HG03064 (cell line): ENCODE measurements around the gene WWOX.

ENCODE experiments used
- ATAC-seq: cut with Tn5 transposase; IDR thresholded peaks from one replicate; pipeline ENCODE4 v1.9.1; 2021; ENCODE audit warnings: low read depth; ENCODE audit not compliant: unreplicated experiment

WWOX gene

DNA sequence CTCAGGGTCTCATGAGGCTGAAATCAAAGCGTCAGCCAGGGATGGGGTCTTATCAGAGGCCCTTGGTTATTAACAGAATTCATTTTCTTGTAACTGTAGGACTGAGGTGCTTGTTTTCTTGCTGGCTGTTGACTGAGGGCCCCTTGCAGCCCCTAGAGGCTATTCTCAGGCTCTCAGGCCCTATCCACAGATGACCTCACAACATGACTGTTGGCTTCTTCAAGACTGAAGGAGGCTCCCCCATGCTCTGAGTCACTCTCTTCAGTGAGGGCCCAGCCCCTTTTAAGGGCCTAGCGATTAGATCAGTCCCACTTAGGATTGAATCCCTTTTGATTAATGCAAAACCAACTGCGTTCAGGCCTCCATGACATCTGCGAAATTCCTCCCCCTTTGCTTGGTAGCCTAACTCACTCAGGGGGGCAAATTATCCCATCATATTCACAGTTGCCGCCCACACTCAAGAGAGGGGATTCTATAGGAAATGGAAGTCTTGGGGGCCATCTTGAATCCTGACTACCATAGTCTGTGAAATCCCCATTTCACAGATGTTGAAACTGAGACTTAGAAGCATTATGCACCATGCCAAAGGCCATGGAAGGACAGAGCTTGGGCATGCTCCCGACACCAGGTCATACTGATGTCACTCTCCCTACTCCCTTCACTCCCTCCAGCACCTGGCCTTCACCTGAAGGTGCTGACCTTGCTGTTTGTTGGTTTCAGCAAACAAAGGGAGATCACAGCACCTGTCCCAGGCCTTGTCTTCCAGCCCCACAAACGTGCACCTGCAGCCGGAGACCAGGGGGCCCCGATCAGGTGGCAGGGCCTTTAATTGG, 908.8 kb downstream of the WWOX start:
- no peak for ATAC-seq

DNA sequence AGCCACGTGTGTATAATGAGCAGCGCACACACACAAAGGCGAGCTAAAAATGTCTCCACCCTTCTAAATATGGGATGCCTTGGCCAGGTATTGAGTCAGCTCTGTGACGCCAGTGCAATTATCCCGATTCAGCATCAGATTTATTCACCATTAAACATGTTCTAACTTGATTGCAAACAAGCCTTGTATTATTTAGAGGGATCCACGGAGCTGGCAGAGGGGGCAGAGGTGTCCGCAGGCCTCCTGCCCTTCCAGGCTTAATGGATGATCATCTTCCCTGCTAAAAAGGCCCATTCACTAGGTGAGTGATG, 909.4 kb downstream of the WWOX start:
- ATAC-seq, result no peak

DNA sequence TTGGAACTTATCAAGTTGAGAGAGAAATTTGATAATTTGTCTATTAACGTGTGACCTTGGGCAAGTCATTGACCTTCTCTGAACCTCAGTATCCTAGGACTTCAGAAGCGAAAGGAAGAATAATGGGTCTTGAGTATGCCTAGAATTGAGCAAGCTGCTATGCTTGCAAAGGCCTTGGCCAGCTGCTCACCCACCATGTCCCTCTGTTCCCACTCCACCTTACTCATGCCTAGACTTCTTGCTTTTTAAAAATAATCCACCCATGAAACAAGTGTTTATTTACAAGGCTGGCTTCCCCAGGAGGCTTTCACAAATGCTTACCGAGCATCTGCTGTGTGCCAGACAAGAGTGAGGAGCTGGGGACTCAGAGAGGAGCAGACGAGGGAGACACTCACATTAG, 910.4 kb downstream of the WWOX start:
- ATAC-seq, result no peak

DNA sequence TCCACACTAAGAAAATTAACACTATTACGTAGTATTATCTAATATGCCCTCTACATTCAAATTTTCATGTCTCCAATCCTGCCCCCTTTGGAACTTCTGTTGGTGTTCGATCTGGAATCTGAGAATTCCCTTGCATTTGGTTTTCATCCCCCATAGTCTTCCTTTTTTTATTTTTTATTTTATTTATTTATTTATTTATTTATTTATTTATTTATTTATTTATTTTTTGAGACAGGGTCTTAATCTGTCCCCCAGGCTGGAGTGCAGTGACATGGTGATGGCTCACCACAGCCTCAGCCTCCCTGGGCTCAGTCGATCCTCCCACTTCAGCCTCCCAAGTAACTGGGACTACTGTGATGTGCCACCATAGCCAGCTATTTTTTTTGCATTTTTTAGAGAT, 911.8 kb downstream of the WWOX start:
- ATAC-seq, result no peak

DNA sequence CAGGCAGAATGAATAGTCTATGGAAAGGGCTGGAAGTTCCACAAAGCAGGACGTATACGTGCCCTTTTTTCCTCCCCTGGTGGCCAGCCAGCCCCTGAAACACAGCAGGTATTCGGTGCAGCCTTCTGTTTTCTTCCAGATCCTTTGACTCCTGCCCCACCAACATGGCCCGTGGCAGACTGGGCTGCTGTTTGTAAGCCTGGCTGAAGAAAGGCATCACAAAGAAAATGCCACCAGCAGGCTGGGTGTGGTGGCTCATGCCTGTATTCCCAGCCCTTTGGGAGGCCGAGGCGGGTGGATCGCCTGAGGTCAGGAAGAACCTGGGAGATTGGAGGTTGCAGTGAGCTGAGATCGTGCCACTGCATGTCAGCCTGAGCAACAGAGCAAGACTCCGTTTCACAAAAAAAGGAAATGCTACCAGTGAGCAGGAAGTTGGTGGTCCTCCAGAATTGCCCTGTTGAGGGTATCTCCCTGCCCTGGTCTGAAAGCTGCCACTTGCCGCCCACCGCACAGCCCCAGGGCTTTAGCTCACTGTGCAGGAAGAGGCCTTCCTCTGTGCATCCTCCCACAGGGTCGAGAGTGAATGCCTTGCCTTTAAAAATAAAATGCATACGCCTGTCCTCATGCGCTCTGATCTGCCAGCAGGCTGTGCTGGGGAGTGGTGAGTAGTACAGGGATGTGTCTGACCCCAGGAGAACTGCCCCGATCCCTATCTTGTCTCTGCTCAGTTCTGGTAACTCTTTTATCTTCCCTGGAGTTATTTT, 913.4 kb downstream of the WWOX start:
- ATAC-seq, result no peak

DNA sequence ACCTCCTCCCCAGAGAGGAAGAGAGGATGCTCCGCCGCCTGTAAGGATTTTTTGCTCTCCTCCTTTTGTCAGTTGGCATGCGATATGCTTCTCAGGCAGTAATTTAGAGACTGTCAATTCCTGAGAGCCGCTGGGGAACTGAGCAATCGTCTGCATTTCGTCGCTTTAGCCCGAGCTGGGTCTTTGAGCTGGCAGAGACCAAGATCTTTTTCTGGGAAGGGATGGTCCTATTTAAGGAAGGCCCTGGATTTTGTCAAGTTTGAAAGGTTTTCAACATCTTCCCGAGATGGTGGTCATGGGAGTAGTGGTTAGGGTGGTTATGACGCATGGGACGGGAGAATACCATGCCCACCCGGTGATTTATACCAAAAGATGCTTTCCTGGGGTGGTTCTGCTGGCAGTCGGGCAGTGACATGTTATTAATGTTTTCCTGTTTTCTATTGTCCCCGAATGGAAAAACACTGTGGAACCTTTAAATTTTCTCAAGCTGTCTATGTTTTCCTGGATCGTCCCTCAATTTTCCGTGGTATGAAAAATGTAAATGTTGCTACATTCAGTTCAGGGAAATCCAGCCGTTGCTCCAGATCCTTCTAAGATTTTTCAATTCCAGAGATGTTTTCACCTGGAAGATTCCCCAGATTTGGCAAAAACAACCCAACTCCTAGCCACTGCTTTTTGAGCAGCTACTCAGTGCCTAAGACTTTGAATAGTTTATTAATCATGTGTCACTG, 914.6 kb downstream of the WWOX start:
- no peak for ATAC-seq

DNA sequence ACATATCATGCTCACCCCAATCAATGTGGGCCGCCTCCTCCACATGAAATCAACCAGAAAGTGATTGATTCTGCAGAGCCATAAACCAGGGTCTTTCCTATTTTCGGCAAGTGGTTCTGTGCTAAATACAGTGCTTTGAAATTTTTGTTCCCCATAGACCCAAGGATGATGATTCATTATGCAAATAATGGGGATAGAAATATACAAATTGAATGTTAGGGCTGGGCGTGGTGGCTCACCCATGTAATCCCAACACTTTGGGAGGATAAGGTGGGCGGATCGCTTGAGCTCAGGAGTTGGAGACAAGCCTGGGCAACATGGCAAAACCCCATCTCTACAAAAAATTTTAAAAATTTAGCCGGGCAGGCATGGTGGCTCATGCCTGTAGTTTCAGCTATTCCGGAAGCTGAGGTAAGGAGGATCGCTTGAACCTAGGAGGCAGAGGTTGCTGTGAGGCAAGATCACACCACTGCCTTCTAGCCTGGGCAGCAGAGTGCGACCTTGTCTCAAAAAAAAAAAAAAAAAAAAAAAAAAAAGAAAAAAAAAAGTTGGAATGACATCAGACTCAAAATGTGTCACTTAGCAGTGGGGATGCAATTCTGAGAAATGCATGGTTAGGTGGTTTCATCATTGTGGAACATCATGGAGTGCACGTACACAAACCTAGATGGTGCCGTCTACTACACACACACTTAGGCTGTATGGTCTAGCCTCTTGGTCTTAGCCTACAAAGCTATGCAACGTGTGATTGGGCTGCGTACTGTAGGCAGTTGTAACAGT, 919.4 kb downstream of the WWOX start:
- ATAC-seq, result no peak

DNA sequence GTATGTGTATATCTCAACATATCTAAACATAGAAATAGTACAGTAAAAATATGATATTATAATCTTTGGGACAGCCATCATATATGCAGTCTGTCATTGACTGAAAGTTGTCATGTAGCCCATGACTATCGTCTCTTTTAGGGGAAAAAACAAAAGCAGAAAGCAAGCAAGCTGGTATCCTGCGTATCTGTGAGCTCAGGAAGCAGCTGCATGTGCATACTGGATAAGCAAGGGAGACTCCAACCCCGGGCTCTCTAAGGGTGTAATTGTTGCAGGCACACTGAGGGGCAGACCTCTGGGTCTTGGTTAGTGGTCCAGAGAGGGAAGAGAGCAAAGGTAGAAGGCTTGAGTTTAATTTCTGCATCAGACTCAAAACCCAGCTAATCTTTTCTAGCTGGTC, 920.0 kb downstream of the WWOX start:
- no peak for ATAC-seq

DNA sequence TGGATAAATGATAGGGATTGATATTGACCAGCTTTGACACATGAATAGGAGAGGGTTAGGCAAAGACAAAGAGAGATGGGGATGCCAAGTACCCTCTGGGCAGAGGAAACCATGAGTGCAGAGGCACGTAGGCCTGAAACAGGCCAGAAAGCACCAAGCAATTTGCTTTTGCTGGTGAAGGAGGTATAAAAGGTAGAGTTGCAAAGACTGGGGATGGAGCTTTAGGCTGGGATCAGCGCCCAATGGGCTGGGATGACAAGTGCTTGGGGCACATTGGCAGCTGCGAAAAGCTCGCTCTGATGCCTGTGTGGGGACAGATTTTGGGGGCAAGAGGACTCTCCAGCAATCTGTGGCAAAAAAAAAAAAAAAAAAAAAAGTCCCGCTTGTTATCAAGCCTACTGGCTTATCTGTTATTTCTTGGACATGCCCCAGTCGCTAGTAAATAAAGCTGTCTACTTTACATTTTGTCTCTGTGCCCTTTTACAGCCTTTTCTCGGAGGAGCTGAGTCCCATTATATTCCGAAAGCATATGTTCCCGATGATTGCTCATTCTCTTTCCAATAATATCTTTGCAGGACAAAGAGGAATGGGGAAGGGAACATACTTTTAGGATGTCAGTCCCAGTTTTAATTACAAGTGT, 922.7 kb downstream of the WWOX start:
- ATAC-seq, result no peak

DNA sequence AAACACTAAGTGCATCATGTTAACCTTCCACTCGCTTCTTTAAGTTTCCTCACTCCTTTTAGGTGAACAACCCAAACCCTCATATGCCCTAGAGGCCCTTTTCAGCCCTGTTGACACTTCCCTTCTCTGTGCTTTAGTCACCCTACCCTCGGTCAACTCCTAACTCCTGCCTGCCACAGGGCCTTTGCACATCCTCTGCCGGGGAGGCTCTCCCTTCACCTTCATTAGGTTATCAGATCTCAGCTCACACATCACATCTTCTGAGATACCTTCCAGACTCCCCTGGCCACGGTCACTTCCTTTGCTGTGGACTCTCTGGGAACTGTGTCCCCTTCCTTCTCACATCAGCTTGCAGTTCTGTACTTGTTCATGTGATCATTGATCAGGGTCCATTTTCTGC, 926.7 kb downstream of the WWOX start:
- ATAC-seq, result no peak

DNA sequence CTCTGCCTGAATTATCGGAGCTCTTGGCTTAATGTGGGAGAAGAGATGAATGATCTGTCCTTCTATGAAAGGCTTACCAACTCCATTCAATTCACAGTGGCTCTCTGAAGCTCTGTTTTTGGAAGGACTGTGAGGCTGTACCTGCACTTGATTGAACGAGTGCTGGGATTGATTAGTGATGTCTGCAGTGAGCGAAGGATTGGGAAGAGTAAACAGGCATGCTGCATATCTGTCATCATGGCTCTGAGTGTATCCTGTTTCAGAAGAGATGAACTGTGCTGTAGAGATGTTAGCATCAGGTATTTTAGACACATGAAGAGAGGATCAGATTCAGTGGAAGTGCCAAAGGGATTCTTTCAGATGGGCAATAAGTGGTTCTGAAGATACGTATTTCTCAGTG, 937.1 kb downstream of the WWOX start:
- no peak for ATAC-seq

DNA sequence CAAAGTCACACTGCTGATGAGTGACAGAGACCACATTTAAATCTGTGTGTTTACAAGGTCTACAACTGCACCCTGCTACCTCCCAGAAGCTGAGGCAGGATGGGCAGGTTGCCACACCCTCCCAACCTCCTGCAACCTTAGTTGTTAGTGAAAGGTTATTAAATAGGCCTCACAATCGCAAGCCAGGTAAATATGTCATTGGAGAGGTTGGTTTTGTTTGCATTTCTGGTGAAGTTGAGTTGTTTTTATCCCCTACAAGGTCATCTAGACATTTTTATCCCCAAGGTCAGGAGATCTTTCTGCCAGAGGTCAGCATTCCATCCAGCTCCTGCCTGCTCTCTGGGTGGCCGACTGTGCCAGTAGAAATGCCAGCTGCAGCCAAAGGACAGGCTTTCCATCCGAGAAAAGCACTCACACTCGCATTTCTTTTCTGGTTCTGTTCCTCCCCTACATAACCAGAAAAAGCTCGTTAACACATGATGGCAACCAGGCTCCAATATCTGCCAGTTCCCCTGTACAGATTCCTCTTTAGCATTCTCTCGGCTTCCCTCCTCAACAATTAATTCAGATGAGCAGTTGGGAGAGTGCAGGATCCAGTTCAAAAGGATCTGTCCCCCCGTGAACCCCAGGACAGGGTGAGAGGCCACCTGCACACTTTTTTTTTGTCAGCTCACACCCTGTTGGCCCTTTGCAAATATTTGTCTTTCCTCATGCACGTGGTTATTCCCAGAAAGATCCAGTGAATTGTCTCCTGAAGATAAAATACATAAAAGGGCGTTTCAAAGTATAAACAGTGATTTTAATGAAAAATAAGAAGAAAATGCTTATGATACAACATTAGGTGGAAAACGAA, 938.3 kb downstream of the WWOX start:
- ATAC-seq, result no peak

DNA sequence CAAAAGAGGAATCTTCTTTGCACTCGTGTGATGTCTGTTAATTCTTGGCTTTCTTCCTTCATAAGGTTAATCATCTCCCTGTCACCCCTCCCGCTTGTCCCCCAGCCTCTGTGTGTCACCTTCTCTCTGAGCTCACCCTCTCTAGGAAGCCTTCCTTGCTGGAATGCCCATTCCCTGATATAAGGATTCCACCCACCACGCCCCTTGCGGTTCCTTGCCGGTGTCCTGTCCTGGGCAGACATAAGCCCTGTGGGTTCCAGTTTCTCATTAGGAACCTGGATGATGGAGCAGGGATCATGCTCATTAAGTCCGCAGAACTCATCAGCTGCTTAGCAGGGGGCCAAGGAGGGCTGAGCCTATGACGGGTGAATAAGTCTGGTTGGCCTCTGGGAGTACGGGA, 941.8 kb downstream of the WWOX start:
- no peak for ATAC-seq

DNA sequence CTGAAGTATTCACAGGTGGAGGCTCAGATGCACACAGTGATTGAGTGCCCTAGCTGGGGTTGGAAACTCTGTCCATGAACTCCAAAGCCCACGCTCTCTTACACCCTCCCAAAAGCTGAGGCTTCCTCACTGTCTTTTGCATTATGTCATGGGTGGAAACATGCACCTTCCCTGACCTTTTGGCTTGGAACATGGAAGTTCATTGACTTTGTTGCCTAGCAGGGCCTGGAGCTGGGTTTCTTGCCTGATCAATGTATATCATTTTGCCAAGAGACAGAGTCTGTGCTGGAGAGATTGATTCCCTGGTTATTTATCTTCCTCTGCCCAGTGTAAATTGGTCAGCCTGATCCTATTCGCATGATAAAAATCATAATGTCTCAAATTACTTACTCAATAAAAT, 942.7 kb downstream of the WWOX start:
- ATAC-seq, result no peak

DNA sequence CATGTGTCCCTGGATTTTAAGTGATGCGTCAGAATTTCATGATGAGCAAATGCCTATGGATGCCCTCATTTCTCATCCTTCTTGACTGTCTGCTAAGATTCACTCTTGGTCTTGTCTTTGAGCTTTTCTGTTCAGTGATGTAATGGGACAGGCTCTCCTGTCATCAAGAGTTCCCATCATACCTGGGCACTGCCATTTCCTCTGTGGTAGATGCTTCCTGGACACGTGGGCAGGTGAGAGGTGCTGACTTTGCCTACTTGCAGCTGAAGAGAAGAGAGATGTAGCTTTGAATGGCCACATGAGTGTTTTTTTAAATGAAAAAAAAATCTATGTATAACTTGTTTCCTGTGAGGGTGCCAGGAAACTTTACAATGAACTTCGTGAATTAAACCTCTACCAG, 943.4 kb downstream of the WWOX start:
- no peak for ATAC-seq

DNA sequence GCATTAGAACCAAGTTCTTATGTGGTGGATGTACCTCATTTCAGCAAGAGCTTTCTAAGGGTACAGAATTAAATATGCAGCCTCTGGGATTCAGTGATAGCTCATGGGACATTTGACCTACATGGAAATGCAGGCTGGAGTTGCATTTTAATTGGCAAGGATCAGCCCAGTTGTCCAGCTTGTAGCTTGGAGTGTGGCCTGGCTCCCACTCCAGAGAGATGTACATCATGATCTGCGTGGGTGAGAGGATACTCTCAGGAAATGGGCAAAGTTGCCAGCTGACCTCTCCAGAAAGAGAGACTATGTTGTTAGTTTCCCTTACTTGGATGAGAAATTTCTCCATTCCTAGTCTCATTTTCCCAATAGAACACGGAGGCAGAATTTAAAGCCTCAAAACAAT, 945.7 kb downstream of the WWOX start:
- ATAC-seq, result no peak

DNA sequence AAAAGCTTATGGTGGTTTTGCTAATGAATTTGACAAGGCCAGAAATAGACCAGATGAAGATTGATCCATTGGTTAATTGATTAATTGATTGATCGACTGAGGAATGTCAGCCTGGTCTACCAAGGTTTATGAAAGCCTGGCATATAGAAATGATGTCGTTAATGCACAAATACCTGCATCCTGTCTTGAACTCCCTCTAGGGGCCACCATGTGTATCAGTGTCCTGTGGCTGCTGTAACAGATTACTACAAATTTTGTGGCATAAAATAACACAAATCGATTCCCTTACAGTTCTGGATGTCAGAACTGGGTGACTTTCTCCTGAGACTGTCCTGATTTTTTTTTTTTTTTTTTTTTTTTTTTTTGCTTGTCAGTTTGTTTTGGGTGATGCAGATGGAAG, 947.9 kb downstream of the WWOX start:
- ATAC-seq, result no peak

DNA sequence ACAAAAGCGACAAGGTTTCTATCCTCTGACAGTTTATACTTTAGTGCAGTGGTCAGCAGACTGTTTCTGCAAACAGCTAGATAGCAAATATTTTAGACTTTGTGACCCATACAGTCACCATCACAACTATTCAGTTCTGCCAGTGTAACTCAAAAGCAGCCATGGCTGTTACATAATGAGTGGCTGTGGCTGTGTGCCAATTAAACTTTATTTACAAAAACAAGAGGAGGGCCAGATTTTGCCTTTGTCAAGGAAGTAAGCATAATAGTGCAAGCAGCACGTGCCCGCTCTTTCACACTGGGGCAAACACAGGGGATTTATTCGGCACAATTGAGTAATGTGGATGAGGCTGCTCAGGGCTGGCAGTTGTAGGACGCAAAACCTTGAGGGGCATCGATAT, 949.6 kb downstream of the WWOX start:
- ATAC-seq, result no peak

DNA sequence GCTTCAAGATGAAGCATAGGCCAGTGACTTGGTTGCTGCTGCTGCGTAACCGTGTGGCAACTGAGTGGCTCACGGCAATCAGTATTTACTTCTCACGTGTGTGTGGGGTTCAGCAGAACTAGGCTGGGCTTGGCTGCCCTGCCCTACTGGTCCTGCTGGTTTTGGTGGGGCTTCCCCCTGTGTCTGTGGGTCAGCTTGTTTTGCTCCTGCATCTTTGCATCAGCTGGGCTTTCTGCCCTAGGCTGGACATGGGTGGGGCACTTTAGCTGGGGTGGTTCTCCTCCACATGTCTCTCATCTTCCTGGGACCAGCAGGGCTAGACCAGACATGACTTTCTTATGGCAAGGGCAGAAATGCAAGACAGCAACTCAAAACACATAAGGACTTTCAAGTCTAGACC, 950.6 kb downstream of the WWOX start:
- no peak for ATAC-seq

DNA sequence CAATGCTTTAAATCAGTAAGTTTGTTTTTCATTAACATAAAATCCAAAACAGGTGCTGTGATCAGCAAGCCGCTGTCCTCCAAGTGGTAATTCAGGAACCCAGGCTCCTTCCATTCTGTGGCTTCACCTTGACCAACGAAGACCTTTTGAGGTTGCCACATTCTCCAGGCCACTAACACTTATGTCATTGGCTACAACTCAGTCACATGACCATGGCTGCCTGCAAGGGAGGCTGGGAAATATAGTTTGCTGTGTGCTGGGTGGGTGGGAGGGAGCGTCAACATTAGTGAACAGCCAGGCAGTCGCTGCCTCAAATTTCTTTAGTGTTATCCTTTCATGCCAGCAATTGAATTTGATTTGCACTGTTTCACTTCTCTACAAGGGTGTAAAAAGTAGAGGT, 951.9 kb downstream of the WWOX start:
- ATAC-seq, result no peak
